HepG2 (cell line): ENCODE results near the gene RAD1. TPM values are rescaled to one million over a fixed set of nuclear protein-coding genes. Genes with fewer than 3 reads are reported as not detected.
A peak's percentile ranks its signal among the peaks of the same experiment; 100 is the strongest.

ENCODE experiments used
- ATAC-seq: fragments of 200-7000 bp; cut with Tn5 transposase; 3 replicates; pipeline ENCODE4 v1.9.1; 2020; ENCODE audit warnings: mild to moderate bottlenecking, moderate library complexity
- BruUV-seq: library from RNA; stranded (reverse); fragments of 400-500 nt; replicated peaks from 2 replicates; lab custom pipeline; 2021; lab: Mats Ljungman, UMichigan
- CTCF ChIA-PET: fragments of 300-600 bp; formaldehyde crosslinking; extraction: SDS; loops from one replicate; lab custom pipeline; 2021; ENCODE audit warnings: low total read pairs, inconsistent platforms, low intra/inter-chr PET ratio; lab: Yijun Ruan, JAX
- POLR2A ChIA-PET: fragments of 350-600 bp; sonication (Branson Sonifier 250); formaldehyde crosslinking; loops from one replicate; lab custom pipeline; 2020; ENCODE audit warnings: antibody characterized with exemption, inconsistent platforms; lab: Yijun Ruan, JAX
- DNase-seq: peaks from one replicate; pipeline ENCODE4 v3.0.0-alpha.2; 2015; ENCODE audit warnings: low spot score
- FAIRE-seq: peaks from 3 replicates; lab custom pipeline; 2011; peaks lifted over from hg19 to GRCh38; lab: Jason Lieb, UNC
- H2AFZ ChIP-seq: one replicate; pipeline ENCODE4 v1.6.1; 2011; ENCODE audit warnings: low read length, inconsistent platforms
- H3K27ac ChIP-seq: fragments of 300-600 bp; 3 replicates; pipeline ENCODE4 v1.8.0; 2011; ENCODE audit warnings: mixed run types, mild to moderate bottlenecking, mixed read lengths, low read length, inconsistent platforms; ENCODE audit not compliant: insufficient read depth; ENCODE audit errors: extremely low read length
- H3K27me3 ChIP-seq, 2 experiments: fragments of 200-600 bp in 1 of 2; 2 replicates in 1 of 2; 3 replicates in 1 of 2; pipeline versions ENCODE4 v1.6.0 to v1.8.0; 2011; ENCODE audit warnings: low read length in 2 of 2, mild to moderate bottlenecking in 2 of 2, moderate library complexity in 2 of 2, inconsistent platforms in 1 of 2; ENCODE audit not compliant: insufficient read depth in 2 of 2, control insufficient read depth in 1 of 2
- H3K36me3 ChIP-seq, 2 experiments: fragments of 200-600 bp in 1 of 2; replicated peaks in 1 of 2; 2 replicates in 1 of 2; 3 replicates in 1 of 2; pipeline versions ENCODE4 v1.5.1 to v1.8.0; 2011; ENCODE audit warnings: low read length in 2 of 2, inconsistent platforms in 1 of 2; ENCODE audit not compliant: insufficient read depth in 2 of 2, control insufficient read depth in 1 of 2
- H3K4me1 ChIP-seq: 2 replicates; pipeline ENCODE4 v1.5.1; 2012; ENCODE audit warnings: low read length, inconsistent platforms; ENCODE audit not compliant: insufficient read depth
- H3K4me2 ChIP-seq: 2 replicates; pipeline ENCODE4 v1.6.0; 2011; ENCODE audit warnings: low read depth, low read length, inconsistent platforms
- H3K4me3 ChIP-seq, 3 experiments: fragments of 200-600 bp in 1 of 3; sonication (generic), shearing (Covaris generic) in 1 of 3; replicated peaks in 1 of 3; 2 replicates each; pipeline ENCODE4 v1.5.1; 2011 to 2016; ENCODE audit warnings: low read length in 3 of 3, inconsistent platforms in 2 of 3, low read depth in 2 of 3, mild to moderate bottlenecking in 2 of 3, control low read depth in 1 of 3, mixed read lengths in 1 of 3; ENCODE audit not compliant: insufficient read depth in 1 of 3
- H3K79me2 ChIP-seq: one replicate; pipeline ENCODE4 v1.6.1; 2011; ENCODE audit warnings: low read length, inconsistent platforms; ENCODE audit not compliant: insufficient read depth
- H3K9ac ChIP-seq: 2 replicates; pipeline ENCODE4 v1.6.0; 2011; ENCODE audit warnings: mild to moderate bottlenecking, low read depth, low read length, inconsistent platforms; ENCODE audit not compliant: insufficient read depth
- H3K9me3 ChIP-seq: 2 replicates; pipeline ENCODE4 v1.5.1; 2012; ENCODE audit warnings: mild to moderate bottlenecking, low read length
- H4K20me1 ChIP-seq: 2 replicates; pipeline ENCODE4 v1.6.0; 2011; ENCODE audit warnings: inconsistent platforms, mild to moderate bottlenecking, low read length, moderate library complexity; ENCODE audit not compliant: insufficient read depth
- ARNT2 ChIP-seq: sonication (generic); formaldehyde crosslinking; IDR thresholded peaks from 2 replicates; pipeline ENCODE4 v1.8.0; 2022; ENCODE audit warnings: mild to moderate bottlenecking, low read depth, missing genetic modification reagents, moderate library complexity
- DMAP1 ChIP-seq: IDR thresholded peaks from 2 replicates; pipeline ENCODE4 v1.6.1; 2016
- DMTF1 ChIP-seq: sonication (generic); formaldehyde crosslinking; IDR thresholded peaks from 2 replicates; pipeline ENCODE4 v1.4.0; 2020; ENCODE audit warnings: mild to moderate bottlenecking, missing genetic modification reagents
- FOXC1 ChIP-seq: sonication (generic); formaldehyde crosslinking; IDR thresholded peaks from 2 replicates; pipeline ENCODE4 v1.8.0; 2022; ENCODE audit warnings: mild to moderate bottlenecking, missing genetic modification reagents, borderline replicate concordance
- KAT8 ChIP-seq: IDR thresholded peaks from 2 replicates; pipeline ENCODE4 v1.6.1; 2016; ENCODE audit warnings: missing genetic modification reagents, missing compliant biosample characterization
- KDM1A ChIP-seq: IDR thresholded peaks from 2 replicates; pipeline ENCODE4 v1.6.1; 2016; ENCODE audit warnings: missing compliant biosample characterization
- KDM5A ChIP-seq: fragments of 200-600 bp; sonication (generic); IDR thresholded peaks from 2 replicates; pipeline ENCODE4 v1.7.0; 2018; ENCODE audit warnings: antibody characterized with exemption, mild to moderate bottlenecking, low read length, borderline replicate concordance
- KLF6 ChIP-seq: IDR thresholded peaks from 2 replicates; pipeline ENCODE4 v1.8.0; 2016; ENCODE audit warnings: missing biosample characterization, missing genetic modification reagents
- MIER3 ChIP-seq: IDR thresholded peaks from 2 replicates; pipeline ENCODE4 v1.6.1; 2016; ENCODE audit warnings: missing compliant biosample characterization, borderline replicate concordance
- MXD1 ChIP-seq: sonication (generic); formaldehyde crosslinking; IDR thresholded peaks from 2 replicates; pipeline ENCODE4 v1.4.0; 2020; ENCODE audit warnings: mild to moderate bottlenecking, missing genetic modification reagents
- MXD4 ChIP-seq: IDR thresholded peaks from 2 replicates; pipeline ENCODE4 v1.6.1; 2016; ENCODE audit warnings: mild to moderate bottlenecking, missing biosample characterization, missing genetic modification reagents
- MYPOP ChIP-seq: sonication (generic); formaldehyde crosslinking; IDR thresholded peaks from 2 replicates; pipeline ENCODE4 v1.8.1; 2023; ENCODE audit warnings: mild to moderate bottlenecking, moderate library complexity, missing genetic modification reagents
- PHF8 ChIP-seq: sonication (generic); formaldehyde crosslinking; IDR thresholded peaks from 2 replicates; pipeline ENCODE4 v1.5.0; 2020; ENCODE audit warnings: missing genetic modification reagents
- TP53 ChIP-seq: sonication (generic); formaldehyde crosslinking; conservative IDR thresholded peaks from 2 replicates; pipeline ENCODE4 v1.4.0; 2020; ENCODE audit warnings: missing genetic modification reagents
- ZBTB3 ChIP-seq: sonication (generic); formaldehyde crosslinking; IDR thresholded peaks from 2 replicates; pipeline ENCODE4 v1.4.0; 2020; ENCODE audit warnings: low read depth, mild to moderate bottlenecking, moderate library complexity, missing genetic modification reagents, borderline replicate concordance
- ZNF143 ChIP-seq: sonication (generic); formaldehyde crosslinking; IDR thresholded peaks from 2 replicates; pipeline ENCODE4 v1.4.0; 2020; ENCODE audit warnings: missing genetic modification reagents
- ZNF543 ChIP-seq: sonication (generic); formaldehyde crosslinking; IDR thresholded peaks from 2 replicates; pipeline ENCODE4 v1.4.0; 2020; ENCODE audit warnings: mild to moderate bottlenecking, missing genetic modification reagents
- ZNF556 ChIP-seq: sonication (generic); formaldehyde crosslinking; IDR thresholded peaks from 2 replicates; pipeline ENCODE4 v1.4.0; 2020; ENCODE audit warnings: mild to moderate bottlenecking, missing genetic modification reagents, borderline replicate concordance
- ZNF564 ChIP-seq: sonication (generic); formaldehyde crosslinking; IDR thresholded peaks from 2 replicates; pipeline ENCODE4 v1.8.1; 2023; ENCODE audit warnings: mild to moderate bottlenecking, missing genetic modification reagents
- ZNF605 ChIP-seq: sonication (generic); formaldehyde crosslinking; IDR thresholded peaks from 2 replicates; pipeline ENCODE4 v1.8.0; 2022; ENCODE audit warnings: mild to moderate bottlenecking, missing genetic modification reagents
- ZNF670 ChIP-seq: sonication (generic); formaldehyde crosslinking; IDR thresholded peaks from 2 replicates; pipeline ENCODE4 v1.8.0; 2022; ENCODE audit warnings: mild to moderate bottlenecking, missing genetic modification reagents, borderline replicate concordance
- ZSCAN22 ChIP-seq: sonication (generic); formaldehyde crosslinking; IDR thresholded peaks from 2 replicates; pipeline ENCODE4 v1.4.0; 2020; ENCODE audit warnings: mild to moderate bottlenecking, missing genetic modification reagents
- WGBS: methylation state at CpG from one replicate; pipeline ENCODE4 v1.1.6; 2017; ENCODE audit warnings: low lambda C conversion rate; 5-methylcytosine and 5-hydroxymethylcytosine counted together
- in situ Hi-C: cut with HindIII; loops from 2 replicates; pipeline ENCODE4 v1.10.0; 2017; ENCODE audit warnings: low pct_unique_long_range_greater_than_20kb; ENCODE audit not compliant: extremely low pct_ligation_motif_present
- intact Hi-C: fragments of 100-400 bp; cut with micrococcal nuclease; formaldehyde crosslinking; loops from one replicate; pipeline ENCODE4 v1.10.0; 2022; ENCODE audit not compliant: unreplicated experiment
- polyA plus RNA-seq, 8 experiments: library from polyadenylated mRNA; depleted of rRNA in 3 of 8; stranded (reverse) in 7 of 8; unstranded in 1 of 8; fragments of >200 nt; fragmentation: Illumina TruSeq in 4 of 8; extraction: Trizol in 4 of 8; gene quantifications; 2 replicates each; pipeline versions ENCODE4 v1.2.1 to v1.2.3, GENCODE V29; 2011 to 2016; ENCODE audit warnings: low read depth in 4 of 8, missing spikeins in 1 of 8, mixed read lengths in 1 of 8; ENCODE audit not compliant: insufficient read depth in 1 of 8
- total RNA-seq, 5 experiments: library from RNA; depleted of rRNA; stranded (reverse); fragments of >200 nt; fragmentation: Illumina TruSeq; extraction: Trizol; gene quantifications; 2 replicates each; pipeline ENCODE4 v1.2.3, GENCODE V29; 2016; ENCODE audit warnings: low read depth in 1 of 5

The RAD1 gene
- total and polyA plus RNA-seq, 2 of the 13 experiments (the other 11 are each of a cell fraction or from before 2014, with no cell fraction given), result 14.7 to 39.1 TPM

GRCh38 chr5:34915856-34916192, 520 bp upstream of the RAD1 start:
- Histone ChIP-seq H3K79me2 (peaks cover 68% of the 10 kb centered on the region), H3K27me3 (no peaks in the 10 kb centered on the region; a peak in 1 of 5 replicates), H3K4me1 (peaks cover 39% of the 10 kb centered on the region), H3K36me3 (peaks cover 5 to 30% of the 10 kb centered on the region in 2 experiments), H3K4me2 (peak overlapping the region; percentile 69), H4K20me1 (no peaks in the 10 kb centered on the region; the same call in 1 of the 2 replicates), H3K27ac (peak overlapping the region; percentile 89), H2AFZ (peak overlapping the region; percentile 71), H3K9ac (peak overlapping the region; percentile 97), H3K9me3 (no peaks in the 10 kb centered on the region), H3K4me3 (peak overlapping the region; percentile 83 to 99 (median 95))
- ChIA-PET CTCF (no interaction called here), POLR2A (interaction anchor here (0.7 to 5.4 kb wide), 14 partner anchors 8 to 450 kb away, joined by 3 to 92 read pairs (median 5); partner anchors contain the start of genes DNAJC21, RAI14 and TTC23L)
- intact Hi-C loops (loop anchor here (2.0 to 5.0 kb wide), 3 partner anchors 13 to 907 kb away; partner anchors contain the start of genes AMACR, DNAJC21 and RAI14), in situ Hi-C loops (no loop called here)
- DNase-seq (no peak), ATAC-seq (peak; percentile 10), FAIRE-seq (no peak)
- 1% methylated on average over 19 of the region's 20 CpGs for WGBS
- TSS peak; percentile 80 for BruUV-seq
- TF ChIP-seq ZNF543 (0 out of 2 replicates have a peak, but pooled peaks have one; percentile 8), KAT8 (CRISPR knock-in tag) (no peak), PHF8 (CRISPR knock-in tag) (peak; percentile 29; the same call in 1 of the 2 replicates), ZNF605 (CRISPR knock-in tag) (peak; percentile 32; the same call in 1 of the 2 replicates), KLF6 (CRISPR knock-in tag) (0 out of 2 replicates have a peak, but pooled peaks have one; percentile 2), ARNT2 (CRISPR knock-in tag) (peak; percentile 1; the same call in 1 of the 2 replicates), DMTF1 (CRISPR knock-in tag) (0 out of 2 replicates have a peak, but pooled peaks have one; percentile 21), ZNF564 (CRISPR knock-in tag) (peak; percentile 6; the same call in 1 of the 2 replicates), FOXC1 (no peak), ZNF143 (CRISPR knock-in tag) (no peak), DMAP1 (CRISPR knock-in tag) (peak; percentile 19; the same call in 1 of the 2 replicates), ZBTB3 (CRISPR knock-in tag) (peak; percentile 52; the same call in 1 of the 2 replicates), MIER3 (no peak), TP53 (CRISPR knock-in tag) (no peak; the same call in 1 of the 2 replicates), ZNF556 (0 out of 2 replicates have a peak, but pooled peaks have one; percentile 14), KDM1A (no peak), MXD1 (CRISPR knock-in tag) (peak; percentile 2; the same call in 1 of the 2 replicates), ZNF670 (CRISPR knock-in tag) (0 out of 2 replicates have a peak, but pooled peaks have one; percentile 34), MYPOP (CRISPR knock-in tag) (0 out of 2 replicates have a peak, but pooled peaks have one; percentile 6), MXD4 (0 out of 2 replicates have a peak, but pooled peaks have one; percentile 3), KDM5A (peak; percentile 84), ZSCAN22 (0 out of 2 replicates have a peak, but pooled peaks have one; percentile 45)
